IMR-90 (cell line): Measurements from ENCODE around the gene ARHGEF10L. TPM values are rescaled to one million over a fixed set of nuclear protein-coding genes. Genes with fewer than 3 reads are reported as not detected.

Experiments
- ATAC-seq: fragments of 200-7000 bp; cut with Tn5 transposase; 2 replicates; pipeline ENCODE4 v1.9.1; 2020; ENCODE audit warnings: low read depth, mild to moderate bottlenecking, moderate library complexity
- BruUV-seq: library from RNA; stranded (reverse); fragments of 400-500 nt; replicated peaks from 2 replicates; lab custom pipeline; 2021; lab: Mats Ljungman, UMichigan
- CTCF ChIA-PET: fragments of 300-600 bp; formaldehyde crosslinking; extraction: SDS; loops from one replicate; lab custom pipeline; 2021; ENCODE audit warnings: antibody characterized with exemption; lab: Yijun Ruan, JAX
- POLR2A ChIA-PET: fragments of 300-600 bp; sonication (Branson Sonifier 250); formaldehyde crosslinking; loops from one replicate; lab custom pipeline; 2022; ENCODE audit warnings: antibody characterized with exemption; ENCODE audit not compliant: unreplicated experiment; lab: Charles Lee
- DNase-seq: peaks from one replicate; pipeline ENCODE4 v3.0.0; 2013
- H2AFZ ChIP-seq: replicated peaks from 2 replicates; pipeline ENCODE3; 2013; ENCODE audit warnings: low read length, mild to moderate bottlenecking; ENCODE audit not compliant: poor library complexity
- H2AK5ac ChIP-seq: 2 replicates; pipeline ENCODE4 v1.6.1; 2013; ENCODE audit warnings: low read depth, low read length, inconsistent platforms
- H2AK9ac ChIP-seq: replicated peaks from 2 replicates; pipeline ENCODE3; 2013; ENCODE audit warnings: mild to moderate bottlenecking, low read depth, low read length, moderate library complexity; ENCODE audit not compliant: poor library complexity
- H2BK120ac ChIP-seq: 2 replicates; pipeline ENCODE4 v1.6.1; 2013; ENCODE audit warnings: low read depth, low read length, inconsistent platforms
- H2BK15ac ChIP-seq: 3 replicates; pipeline ENCODE4 v1.6.1; 2013; ENCODE audit warnings: low read depth, low read length, inconsistent platforms
- H2BK20ac ChIP-seq: 2 replicates; pipeline ENCODE4 v1.6.1; 2013; ENCODE audit warnings: low read depth, mild to moderate bottlenecking, inconsistent platforms, low read length, moderate library complexity
- H2BK5ac ChIP-seq: 2 replicates; pipeline ENCODE4 v1.6.1; 2013; ENCODE audit warnings: mild to moderate bottlenecking, low read depth, low read length, inconsistent platforms; ENCODE audit not compliant: poor library complexity, severe bottlenecking
- H3K14ac ChIP-seq: replicated peaks from 2 replicates; pipeline ENCODE4 v1.6.1; 2013; ENCODE audit warnings: low read depth, low read length, inconsistent platforms
- H3K18ac ChIP-seq: 2 replicates; pipeline ENCODE4 v1.6.1; 2013; ENCODE audit warnings: low read depth, low read length, control low read depth
- H3K23ac ChIP-seq: 2 replicates; pipeline ENCODE4 v1.6.1; 2013; ENCODE audit warnings: low read depth, low read length, inconsistent platforms
- H3K27ac ChIP-seq: 2 replicates; pipeline ENCODE4 v1.5.1; 2013; ENCODE audit warnings: mild to moderate bottlenecking, control low read depth, low read length; ENCODE audit not compliant: insufficient read depth
- H3K27me3 ChIP-seq: 2 replicates; pipeline ENCODE4 v1.6.1; 2013; ENCODE audit warnings: low read length; ENCODE audit not compliant: control insufficient read depth, insufficient read depth
- H3K36me3 ChIP-seq: 2 replicates; pipeline ENCODE4 v1.6.1; 2013; ENCODE audit warnings: low read length, mixed read lengths; ENCODE audit not compliant: control insufficient read depth, insufficient read depth
- H3K4ac ChIP-seq: 2 replicates; pipeline ENCODE4 v1.6.1; 2013; ENCODE audit warnings: low read depth, low read length, inconsistent platforms
- H3K4me1 ChIP-seq: 2 replicates; pipeline ENCODE4 v1.6.1; 2013; ENCODE audit warnings: low read length, mixed read lengths; ENCODE audit not compliant: control insufficient read depth, insufficient read depth
- H3K4me2 ChIP-seq: 2 replicates; pipeline ENCODE4 v1.6.1; 2013; ENCODE audit warnings: low read depth, mild to moderate bottlenecking, control low read depth, low read length, moderate library complexity
- H3K4me3 ChIP-seq: 2 replicates; pipeline ENCODE4 v1.5.1; 2013; ENCODE audit warnings: low read depth, mild to moderate bottlenecking, control low read depth, low read length, moderate library complexity; ENCODE audit not compliant: insufficient read depth
- H3K56ac ChIP-seq: 2 replicates; pipeline ENCODE4 v1.6.1; 2013; ENCODE audit warnings: low read length, inconsistent platforms; ENCODE audit not compliant: insufficient read depth; ENCODE audit errors: extremely low read depth
- H3K79me1 ChIP-seq, 2 experiments: 2 replicates each; pipeline ENCODE4 v1.6.1; 2013; ENCODE audit warnings: low read length in 2 of 2, inconsistent platforms in 1 of 2, low read depth in 1 of 2
- H3K9ac ChIP-seq: 2 replicates; pipeline ENCODE4 v1.6.1; 2013; ENCODE audit warnings: low read depth, low read length, control low read depth
- H3K9me1 ChIP-seq: 2 replicates; pipeline ENCODE4 v1.6.1; 2013; ENCODE audit warnings: low read length, inconsistent platforms; ENCODE audit not compliant: insufficient read depth
- H3K9me3 ChIP-seq: 2 replicates; pipeline ENCODE4 v1.6.1; 2013; ENCODE audit warnings: low read length; ENCODE audit not compliant: control insufficient read depth, insufficient read depth
- H4K20me1 ChIP-seq: 2 replicates; pipeline ENCODE4 v1.6.1; 2013; ENCODE audit warnings: low read length, inconsistent platforms; ENCODE audit not compliant: insufficient read depth
- H4K5ac ChIP-seq: 2 replicates; pipeline ENCODE4 v1.6.1; 2013; ENCODE audit warnings: mild to moderate bottlenecking, low read depth, low read length, control low read depth
- H4K8ac ChIP-seq, 2 experiments: 2 replicates each; pipeline ENCODE4 v1.6.1; 2013; ENCODE audit warnings: low read depth in 2 of 2, low read length in 2 of 2, control low read depth in 1 of 2, inconsistent platforms in 1 of 2
- H4K91ac ChIP-seq: 2 replicates; pipeline ENCODE4 v1.6.1; 2013; ENCODE audit warnings: low read depth, low read length, inconsistent platforms; ENCODE audit not compliant: insufficient read depth
- BHLHE40 ChIP-seq: fragments of 150-350 bp; IDR thresholded peaks from 2 replicates; pipeline ENCODE4 v1.6.1; 2016; ENCODE audit warnings: mild to moderate bottlenecking, low read depth, low read length
- CEBPB ChIP-seq: IDR thresholded peaks from 2 replicates; pipeline ENCODE4 v1.6.1; 2012; ENCODE audit warnings: low read depth, low read length, improper control_type of control experiment
- CHD1 ChIP-seq: IDR thresholded peaks from 2 replicates; pipeline ENCODE4 v1.6.1; 2012; ENCODE audit warnings: low read depth, low read length, improper control_type of control experiment
- CTCF ChIP-seq: conservative IDR thresholded peaks from 2 replicates; pipeline ENCODE4 v1.5.1; 2012; ENCODE audit warnings: mild to moderate bottlenecking, low read depth, low read length, improper control_type of control experiment
- ELK1 ChIP-seq: fragments of 150-350 bp; IDR thresholded peaks from 2 replicates; pipeline ENCODE4 v1.6.1; 2016; ENCODE audit warnings: low read depth, mild to moderate bottlenecking, low read length, moderate library complexity, borderline replicate concordance
- FOS ChIP-seq: fragments of 150-350 bp; IDR thresholded peaks from 2 replicates; pipeline ENCODE4 v1.6.1; 2016; ENCODE audit warnings: low read depth, low read length
- MAFK ChIP-seq: IDR thresholded peaks from 2 replicates; pipeline ENCODE4 v1.6.1; 2012; ENCODE audit warnings: low read depth, low read length, improper control_type of control experiment
- MAZ ChIP-seq: IDR thresholded peaks from 2 replicates; pipeline ENCODE4 v1.6.1; 2012; ENCODE audit warnings: low read depth, mild to moderate bottlenecking, low read length, improper control_type of control experiment, moderate library complexity, borderline replicate concordance
- MXI1 ChIP-seq: IDR thresholded peaks from 2 replicates; pipeline ENCODE4 v1.6.1; 2012; ENCODE audit warnings: low read depth, mild to moderate bottlenecking, low read length, moderate library complexity, borderline replicate concordance
- NFE2L2 ChIP-seq: fragments of 150-350 bp; IDR thresholded peaks from 2 replicates; pipeline ENCODE4 v1.6.1; 2016; ENCODE audit warnings: low read depth, mild to moderate bottlenecking, low read length
- POLR2A ChIP-seq: IDR thresholded peaks from 2 replicates; pipeline ENCODE4 v1.6.1; 2012; ENCODE audit warnings: mild to moderate bottlenecking, low read depth, low read length
- RAD21 ChIP-seq: IDR thresholded peaks from 2 replicates; pipeline ENCODE4 v1.6.1; 2012; ENCODE audit warnings: low read length, improper control_type of control experiment
- RCOR1 ChIP-seq: IDR thresholded peaks from 2 replicates; pipeline ENCODE4 v1.6.1; 2012; ENCODE audit warnings: mild to moderate bottlenecking, low read length, improper control_type of control experiment; ENCODE audit not compliant: insufficient replicate concordance
- RFX5 ChIP-seq: IDR thresholded peaks from 2 replicates; pipeline ENCODE4 v1.8.0; 2012; ENCODE audit warnings: low read depth, mild to moderate bottlenecking, low read length, moderate library complexity
- SMC3 ChIP-seq: fragments of 150-350 bp; IDR thresholded peaks from 2 replicates; pipeline ENCODE4 v1.6.1; 2016; ENCODE audit warnings: low read depth, mild to moderate bottlenecking, antibody characterized with exemption, low read length, moderate library complexity
- USF2 ChIP-seq: fragments of 150-350 bp; IDR thresholded peaks from 2 replicates; pipeline ENCODE4 v1.6.1; 2017; ENCODE audit warnings: mild to moderate bottlenecking, antibody characterized with exemption, low read length, low read depth
- WGBS, 2 experiments: methylation state at CpG; one replicate each; pipeline versions ENCODE4 v1.1.5 to v1.1.7; 2013; ENCODE audit warnings: missing lambda C conversion rate in 2 of 2; ENCODE audit not compliant: insufficient read length in 1 of 2; ENCODE audit errors: extremely low coverage in 2 of 2; 5-methylcytosine and 5-hydroxymethylcytosine counted together
- dilution Hi-C: fragments of 300-500 bp; cut with HindIII; formaldehyde crosslinking; loops from one replicate; pipeline ENCODE4 v1.14.3; 2018; ENCODE audit warnings: low sequenced_read_pairs; ENCODE audit not compliant: unreplicated experiment
- in situ Hi-C: fragments of 300-500 bp; cut with MboI; formaldehyde crosslinking; loops from 3 replicates; pipeline ENCODE4 v1.14.3; 2019; ENCODE audit warnings: low sequenced_read_pairs, inconsistent platforms, mixed read lengths
- intact Hi-C: fragments of 100-400 bp; cut with micrococcal nuclease; formaldehyde crosslinking; loops from 2 replicates; pipeline ENCODE4 v1.10.0; 2022
- polyA plus RNA-seq, 3 experiments: library from polyadenylated mRNA; depleted of rRNA; stranded (reverse); fragments of >200 nt; gene quantifications; 2 replicates each; pipeline ENCODE4 v1.2.3, GENCODE V29; 2012; ENCODE audit warnings: low replicate concordance in 1 of 3
- total RNA-seq: library from RNA; depleted of rRNA; stranded (reverse); fragments of >200 nt; gene quantifications from 2 replicates; pipeline ENCODE4 v1.2.3, GENCODE V29; 2012

ARHGEF10L gene
- total and polyA plus RNA-seq, 2 of the 4 experiments (the other 2 are of a cell fraction) = 4.8 to 12.4 TPM

- H3K4me1 ChIP-seq = peaks cover 15% of the 10 kb centered on the region
- no peak overlapping the region for H2BK20ac ChIP-seq
- no peak overlapping the region for H3K27ac ChIP-seq
- H2AK5ac ChIP-seq = no peak overlapping the region; the same call in 1 of the 2 replicates
- no peak overlapping the region for H2BK120ac ChIP-seq
- H4K91ac ChIP-seq = no peak overlapping the region
- POLR2A ChIA-PET = no interaction called here
- H2BK5ac ChIP-seq = no peak overlapping the region
- H3K9me1 ChIP-seq = peaks cover 17% of the 10 kb centered on the region
- H4K5ac ChIP-seq = no peak overlapping the region
- no peaks in the 10 kb centered on the region for H3K27me3 ChIP-seq
- in situ Hi-C loops = no loop called here
- no peak overlapping the region for H2AFZ ChIP-seq
- ATAC-seq = no peak
- H3K36me3 ChIP-seq = no peaks in the 10 kb centered on the region
- H3K79me1 ChIP-seq = peaks cover 33 to 53% of the 10 kb centered on the region in 2 experiments
- no peak overlapping the region for H2AK9ac ChIP-seq
- no peak overlapping the region for H3K4me2 ChIP-seq
- dilution Hi-C loops = no loop called here
- no peak overlapping the region for H3K56ac ChIP-seq
- no peak overlapping the region for H2BK15ac ChIP-seq
- no peak overlapping the region for H3K9ac ChIP-seq
- CTCF ChIA-PET = no interaction called here
- 96% methylated on average over 4 of the region's 7 CpGs; no CpG with 5 or more reads in 1 of the 2 experiments for WGBS, 2 experiments
- DNase-seq = no peak
- TF ChIP-seq POLR2A (no peak), FOS (no peak), RAD21 (no peak), RFX5 (no peak), USF2 (no peak), MXI1 (no peak), ELK1 (no peak), MAZ (no peak), SMC3 (no peak), CEBPB (no peak), CTCF (no peak), MAFK (no peak), BHLHE40 (no peak), NFE2L2 (no peak), RCOR1 (no peak), CHD1 (no peak)
- no peak overlapping the region for H3K4ac ChIP-seq
- H3K18ac ChIP-seq = no peak overlapping the region
- intact Hi-C loops = loop anchor here (5.0 kb wide), 2 partner anchors 45 to 65 kb away; no protein-coding TSS in a partner anchor
- no TSS peak for BruUV-seq
- no peak overlapping the region for H3K23ac ChIP-seq
- no peaks in the 10 kb centered on the region for H3K9me3 ChIP-seq
- peaks cover 7% of the 10 kb centered on the region for H4K20me1 ChIP-seq
- H3K14ac ChIP-seq = no peak overlapping the region
- no peak overlapping the region for H4K8ac ChIP-seq
- no peak overlapping the region for H3K4me3 ChIP-seq
Observed at GRCh38 chr1:17542645-17543044, 3.1 kb downstream of the ARHGEF10L start.
